A549 (cell line): ENCODE results near the gene MYOM1.

Experiments
- CEBPB ChIP-seq, 2 experiments: fragments of >200 bp in 1 of 2; sonication (Bioruptor Twin) in 1 of 2; formaldehyde crosslinking in 1 of 2; IDR thresholded peaks; 2 replicates each; pipeline ENCODE4 v1.6.1; 2012 to 2016
- KDM5A ChIP-seq: fragments of 200-600 bp; sonication (generic); IDR thresholded peaks from 2 replicates; pipeline ENCODE4 v1.6.1; 2016; ENCODE audit warnings: antibody characterized with exemption, mild to moderate bottlenecking
- POLR2AphosphoS2 ChIP-seq: conservative IDR thresholded peaks from 2 replicates; pipeline ENCODE4 v1.6.1; 2012; ENCODE audit warnings: low read length, improper control_type of control experiment, inconsistent platforms
- SMC3 ChIP-seq: fragments of >200 bp; sonication (Bioruptor Twin); formaldehyde crosslinking; IDR thresholded peaks from 3 replicates; pipeline ENCODE4 v1.6.1; 2018; ENCODE audit warnings: inconsistent platforms
- SREBF2 ChIP-seq: fragments of 450-650 bp; IDR thresholded peaks from 2 replicates; pipeline ENCODE4 v1.6.1; 2014; ENCODE audit warnings: mild to moderate bottlenecking, moderate library complexity
- TF ChIP-seq, protein P1 (sequence below): fragments of >200 bp; sonication (Bioruptor Twin); formaldehyde crosslinking; IDR thresholded peaks from 3 replicates; pipeline ENCODE4 v1.5.1; 2016
- TF ChIP-seq, protein P2 (sequence below): fragments of 450-650 bp; IDR thresholded peaks from 2 replicates; pipeline ENCODE4 v1.6.1; 2014; ENCODE audit warnings: antibody characterized with exemption
- TF ChIP-seq, protein P3 (sequence below): IDR thresholded peaks from 2 replicates; pipeline ENCODE4 v1.6.1; 2012; ENCODE audit warnings: low read depth, borderline replicate concordance

DNA sequence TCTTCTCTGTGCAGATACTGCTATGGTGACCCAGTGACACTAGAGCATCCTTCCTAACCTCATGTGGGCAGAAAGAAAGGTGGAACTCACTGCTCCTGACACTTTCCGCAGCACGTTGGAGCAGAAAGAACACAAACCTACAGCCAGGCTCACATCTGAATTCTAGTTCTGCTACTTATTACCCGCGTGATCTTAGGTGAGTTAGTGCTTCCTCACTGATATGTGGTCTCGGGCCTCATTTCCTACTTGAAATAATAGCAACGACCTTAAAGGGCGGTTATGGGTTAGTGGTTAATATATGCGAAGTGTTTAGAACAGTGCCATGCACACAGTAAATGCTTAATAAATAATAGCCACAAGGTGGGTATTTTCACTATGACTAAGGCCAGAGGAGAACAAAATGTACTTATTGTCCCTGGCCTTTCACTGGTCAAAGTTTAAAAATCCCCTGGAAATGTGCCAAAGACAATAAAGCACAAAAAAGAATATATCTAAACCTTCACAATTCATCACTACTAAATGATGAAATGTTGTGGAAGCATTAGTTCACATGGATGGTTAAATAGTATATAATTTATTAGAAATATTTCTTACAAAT lies 66.6 kb downstream of the MYOM1 start:
- TF ChIP-seq, protein P1, sequence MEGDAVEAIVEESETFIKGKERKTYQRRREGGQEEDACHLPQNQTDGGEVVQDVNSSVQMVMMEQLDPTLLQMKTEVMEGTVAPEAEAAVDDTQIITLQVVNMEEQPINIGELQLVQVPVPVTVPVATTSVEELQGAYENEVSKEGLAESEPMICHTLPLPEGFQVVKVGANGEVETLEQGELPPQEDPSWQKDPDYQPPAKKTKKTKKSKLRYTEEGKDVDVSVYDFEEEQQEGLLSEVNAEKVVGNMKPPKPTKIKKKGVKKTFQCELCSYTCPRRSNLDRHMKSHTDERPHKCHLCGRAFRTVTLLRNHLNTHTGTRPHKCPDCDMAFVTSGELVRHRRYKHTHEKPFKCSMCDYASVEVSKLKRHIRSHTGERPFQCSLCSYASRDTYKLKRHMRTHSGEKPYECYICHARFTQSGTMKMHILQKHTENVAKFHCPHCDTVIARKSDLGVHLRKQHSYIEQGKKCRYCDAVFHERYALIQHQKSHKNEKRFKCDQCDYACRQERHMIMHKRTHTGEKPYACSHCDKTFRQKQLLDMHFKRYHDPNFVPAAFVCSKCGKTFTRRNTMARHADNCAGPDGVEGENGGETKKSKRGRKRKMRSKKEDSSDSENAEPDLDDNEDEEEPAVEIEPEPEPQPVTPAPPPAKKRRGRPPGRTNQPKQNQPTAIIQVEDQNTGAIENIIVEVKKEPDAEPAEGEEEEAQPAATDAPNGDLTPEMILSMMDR: no peak
- TF ChIP-seq, protein P2, sequence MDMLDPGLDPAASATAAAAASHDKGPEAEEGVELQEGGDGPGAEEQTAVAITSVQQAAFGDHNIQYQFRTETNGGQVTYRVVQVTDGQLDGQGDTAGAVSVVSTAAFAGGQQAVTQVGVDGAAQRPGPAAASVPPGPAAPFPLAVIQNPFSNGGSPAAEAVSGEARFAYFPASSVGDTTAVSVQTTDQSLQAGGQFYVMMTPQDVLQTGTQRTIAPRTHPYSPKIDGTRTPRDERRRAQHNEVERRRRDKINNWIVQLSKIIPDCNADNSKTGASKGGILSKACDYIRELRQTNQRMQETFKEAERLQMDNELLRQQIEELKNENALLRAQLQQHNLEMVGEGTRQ: no peak
- TF ChIP-seq SREBF2: no peak
- TF ChIP-seq, protein P3, sequence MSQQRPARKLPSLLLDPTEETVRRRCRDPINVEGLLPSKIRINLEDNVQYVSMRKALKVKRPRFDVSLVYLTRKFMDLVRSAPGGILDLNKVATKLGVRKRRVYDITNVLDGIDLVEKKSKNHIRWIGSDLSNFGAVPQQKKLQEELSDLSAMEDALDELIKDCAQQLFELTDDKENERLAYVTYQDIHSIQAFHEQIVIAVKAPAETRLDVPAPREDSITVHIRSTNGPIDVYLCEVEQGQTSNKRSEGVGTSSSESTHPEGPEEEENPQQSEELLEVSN: no peak
- no peak for TF ChIP-seq SMC3
- no peak for TF ChIP-seq CEBPB (IDR thresholded peaks at IDR 0.05)
- TF ChIP-seq KDM5A: no peak
- TF ChIP-seq POLR2AphosphoS2: no peak
